Measurements from ENCODE around the gene PAH.

DNA sequence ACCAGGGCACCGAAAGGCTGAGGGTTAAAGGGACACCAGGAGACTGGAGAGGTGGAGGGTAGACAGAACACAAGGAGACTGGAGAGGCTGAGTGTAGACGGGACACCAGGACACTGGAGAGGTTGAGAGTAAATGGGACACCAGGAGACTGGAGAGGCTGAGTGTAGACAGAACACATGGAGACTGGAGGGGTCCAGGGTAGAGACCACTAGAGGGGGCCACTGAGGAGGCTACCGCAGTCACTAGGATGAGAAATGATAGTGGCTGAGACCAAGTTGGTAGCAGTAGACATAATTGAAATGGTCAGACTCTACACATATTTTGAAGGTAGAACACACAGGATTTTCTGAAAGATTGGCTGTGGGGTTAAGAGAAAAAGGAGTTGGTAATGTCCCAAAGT is 68.2 kb downstream of the PAH start:
- TF ChIP-seq POLR2A (IDR thresholded peaks at IDR 0.05), result no peak
- TF ChIP-seq POLR2AphosphoS5 (IDR thresholded peaks at IDR 0.05; ENCODE audit: insufficient read depth in 1 of 2, low read depth in 1 of 2), result no peak
- TF ChIP-seq, protein P1, sequence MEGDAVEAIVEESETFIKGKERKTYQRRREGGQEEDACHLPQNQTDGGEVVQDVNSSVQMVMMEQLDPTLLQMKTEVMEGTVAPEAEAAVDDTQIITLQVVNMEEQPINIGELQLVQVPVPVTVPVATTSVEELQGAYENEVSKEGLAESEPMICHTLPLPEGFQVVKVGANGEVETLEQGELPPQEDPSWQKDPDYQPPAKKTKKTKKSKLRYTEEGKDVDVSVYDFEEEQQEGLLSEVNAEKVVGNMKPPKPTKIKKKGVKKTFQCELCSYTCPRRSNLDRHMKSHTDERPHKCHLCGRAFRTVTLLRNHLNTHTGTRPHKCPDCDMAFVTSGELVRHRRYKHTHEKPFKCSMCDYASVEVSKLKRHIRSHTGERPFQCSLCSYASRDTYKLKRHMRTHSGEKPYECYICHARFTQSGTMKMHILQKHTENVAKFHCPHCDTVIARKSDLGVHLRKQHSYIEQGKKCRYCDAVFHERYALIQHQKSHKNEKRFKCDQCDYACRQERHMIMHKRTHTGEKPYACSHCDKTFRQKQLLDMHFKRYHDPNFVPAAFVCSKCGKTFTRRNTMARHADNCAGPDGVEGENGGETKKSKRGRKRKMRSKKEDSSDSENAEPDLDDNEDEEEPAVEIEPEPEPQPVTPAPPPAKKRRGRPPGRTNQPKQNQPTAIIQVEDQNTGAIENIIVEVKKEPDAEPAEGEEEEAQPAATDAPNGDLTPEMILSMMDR (IDR thresholded peaks at IDR 0.05), result no peak
